Measurements from ENCODE around the gene FLYWCH2.
A peak's percentile ranks its signal among the peaks of the same experiment; 100 is the strongest.

The FLYWCH2 gene

DNA sequence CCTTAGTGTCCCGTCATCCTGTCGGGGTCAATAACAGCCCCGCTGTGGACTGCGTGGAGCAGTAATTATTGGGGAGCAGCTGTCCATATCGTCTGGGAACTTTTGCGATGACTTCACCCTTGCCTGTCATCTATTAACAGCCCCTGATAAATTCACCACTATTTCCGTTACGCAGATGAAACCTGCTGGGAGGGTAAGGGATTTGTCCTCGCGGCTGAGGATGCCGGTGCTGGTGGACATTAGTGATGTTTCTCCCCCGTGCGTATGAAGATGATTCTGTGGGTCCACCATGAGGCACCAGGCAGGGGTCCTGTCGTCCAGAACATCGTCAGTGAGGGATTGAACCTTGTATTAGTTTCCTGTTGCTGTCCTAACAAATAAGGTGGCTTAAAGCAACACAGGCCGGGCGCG is 1.0 kb downstream of the FLYWCH2 start:
- H3K27me3 ChIP-seq (replicated peaks; ENCODE audit: control insufficient read depth, insufficient read depth, low read length): no peaks in the 10 kb centered on the region
- TF ChIP-seq, protein P1, sequence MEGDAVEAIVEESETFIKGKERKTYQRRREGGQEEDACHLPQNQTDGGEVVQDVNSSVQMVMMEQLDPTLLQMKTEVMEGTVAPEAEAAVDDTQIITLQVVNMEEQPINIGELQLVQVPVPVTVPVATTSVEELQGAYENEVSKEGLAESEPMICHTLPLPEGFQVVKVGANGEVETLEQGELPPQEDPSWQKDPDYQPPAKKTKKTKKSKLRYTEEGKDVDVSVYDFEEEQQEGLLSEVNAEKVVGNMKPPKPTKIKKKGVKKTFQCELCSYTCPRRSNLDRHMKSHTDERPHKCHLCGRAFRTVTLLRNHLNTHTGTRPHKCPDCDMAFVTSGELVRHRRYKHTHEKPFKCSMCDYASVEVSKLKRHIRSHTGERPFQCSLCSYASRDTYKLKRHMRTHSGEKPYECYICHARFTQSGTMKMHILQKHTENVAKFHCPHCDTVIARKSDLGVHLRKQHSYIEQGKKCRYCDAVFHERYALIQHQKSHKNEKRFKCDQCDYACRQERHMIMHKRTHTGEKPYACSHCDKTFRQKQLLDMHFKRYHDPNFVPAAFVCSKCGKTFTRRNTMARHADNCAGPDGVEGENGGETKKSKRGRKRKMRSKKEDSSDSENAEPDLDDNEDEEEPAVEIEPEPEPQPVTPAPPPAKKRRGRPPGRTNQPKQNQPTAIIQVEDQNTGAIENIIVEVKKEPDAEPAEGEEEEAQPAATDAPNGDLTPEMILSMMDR (IDR thresholded peaks at IDR 0.05; ENCODE audit: insufficient read depth, low read length, poor library complexity, severe bottlenecking): no peak
- peak overlapping the region; percentile 96 for H3K4me3 ChIP-seq (replicated peaks; ENCODE audit: low read depth, low read length)
- no peak for DNase-seq (ENCODE audit: extremely low read depth, insufficient read length)
- no peaks in the 10 kb centered on the region for H3K36me3 ChIP-seq (ENCODE audit: control insufficient read depth, insufficient read depth, low read length)

DNA sequence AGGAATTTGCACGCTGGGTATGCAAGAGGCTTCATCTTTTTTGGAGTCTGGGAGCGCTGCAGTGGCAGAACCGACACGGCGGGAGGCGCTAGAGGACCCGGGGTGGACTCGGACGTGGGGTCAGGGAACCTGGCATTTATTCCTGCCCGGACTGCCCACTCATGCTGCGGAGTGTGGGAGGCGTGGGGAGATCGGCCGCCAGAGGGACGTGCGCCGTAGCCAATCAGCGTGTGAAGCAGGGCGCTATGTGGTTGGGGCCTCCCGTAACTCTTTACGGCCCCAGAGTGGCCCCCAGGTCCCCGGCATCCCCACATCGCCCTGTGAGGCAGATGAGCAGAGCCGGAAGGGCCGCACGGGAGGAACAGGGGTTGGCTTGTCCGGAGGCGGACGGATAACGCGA is 11.2 kb downstream of the FLYWCH2 start:
- TF ChIP-seq, protein P1 (IDR thresholded peaks at IDR 0.05; ENCODE audit: insufficient read depth, low read length, poor library complexity, severe bottlenecking): no peak
- no peaks in the 10 kb centered on the region for H3K27me3 ChIP-seq (replicated peaks; ENCODE audit: control insufficient read depth, insufficient read depth, low read length)
- peaks cover 2% of the 10 kb centered on the region for H3K36me3 ChIP-seq (ENCODE audit: control insufficient read depth, insufficient read depth, low read length)
- no peak for DNase-seq (ENCODE audit: extremely low read depth, insufficient read length)
- H3K4me3 ChIP-seq (replicated peaks; ENCODE audit: low read depth, low read length): no peak overlapping the region

DNA sequence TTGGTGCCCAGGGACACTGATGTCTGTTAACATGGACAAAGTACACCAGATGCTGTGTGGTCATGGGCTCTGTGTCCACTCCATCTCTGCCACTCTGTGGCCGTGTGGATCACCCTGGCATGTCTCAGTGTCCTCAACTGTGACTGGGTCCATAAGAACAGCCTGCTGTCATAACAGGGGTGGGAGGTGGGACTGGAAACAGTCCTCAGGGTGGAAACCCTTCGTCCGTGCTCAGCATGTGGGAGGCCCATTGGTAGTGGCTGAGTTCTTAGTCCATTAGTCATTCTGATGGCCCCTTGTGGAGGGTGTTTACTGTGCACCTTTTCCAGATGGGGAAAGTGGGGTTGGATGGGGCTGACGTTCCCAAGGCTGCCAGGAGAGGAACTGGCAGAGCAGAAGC is 12.8 kb downstream of the FLYWCH2 start:
- no peak overlapping the region for H3K4me3 ChIP-seq (replicated peaks; ENCODE audit: low read depth, low read length)
- no peaks in the 10 kb centered on the region for H3K27me3 ChIP-seq (replicated peaks; ENCODE audit: control insufficient read depth, insufficient read depth, low read length)
- TF ChIP-seq, protein P1 (IDR thresholded peaks at IDR 0.05; ENCODE audit: insufficient read depth, low read length, poor library complexity, severe bottlenecking): no peak
- DNase-seq (ENCODE audit: extremely low read depth, insufficient read length): no peak
- peaks cover 2% of the 10 kb centered on the region for H3K36me3 ChIP-seq (ENCODE audit: control insufficient read depth, insufficient read depth, low read length)

DNA sequence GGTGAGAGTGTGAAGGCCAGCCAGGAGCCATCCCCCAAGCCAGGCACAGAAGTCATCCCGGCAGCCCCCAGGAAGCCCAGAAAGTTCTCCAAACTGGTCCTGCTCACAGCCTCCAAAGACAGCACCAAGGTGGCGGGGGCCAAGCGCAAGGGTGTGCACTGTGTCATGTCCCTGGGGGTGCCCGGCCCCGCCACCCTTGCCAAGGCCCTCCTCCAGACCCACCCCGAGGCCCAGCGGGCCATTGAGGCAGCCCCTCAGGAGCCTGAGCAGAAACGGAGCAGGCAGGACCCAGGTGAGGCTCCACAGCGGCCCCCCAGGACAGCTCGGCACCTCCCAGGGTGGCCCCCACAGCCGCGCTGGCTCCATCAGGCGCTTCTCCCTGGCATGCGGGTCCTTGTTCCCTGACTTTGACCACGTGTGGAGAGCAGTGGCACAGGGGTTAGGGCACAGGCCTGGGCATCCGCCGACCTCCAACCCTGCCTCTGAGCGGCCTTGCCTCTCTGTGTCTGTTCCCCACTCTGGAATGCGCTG is 13.5 kb downstream of the FLYWCH2 start:
- Histone ChIP-seq H3K36me3 (ENCODE audit: control insufficient read depth, insufficient read depth, low read length) (peaks cover 2% of the 10 kb centered on the region), H3K27me3 (replicated peaks; ENCODE audit: control insufficient read depth, insufficient read depth, low read length) (no peaks in the 10 kb centered on the region), H3K4me3 (replicated peaks; ENCODE audit: low read depth, low read length) (no peak overlapping the region)
- DNase-seq (ENCODE audit: extremely low read depth, insufficient read length): no peak
- TF ChIP-seq, protein P1 (IDR thresholded peaks at IDR 0.05; ENCODE audit: insufficient read depth, low read length, poor library complexity, severe bottlenecking): no peak

DNA sequence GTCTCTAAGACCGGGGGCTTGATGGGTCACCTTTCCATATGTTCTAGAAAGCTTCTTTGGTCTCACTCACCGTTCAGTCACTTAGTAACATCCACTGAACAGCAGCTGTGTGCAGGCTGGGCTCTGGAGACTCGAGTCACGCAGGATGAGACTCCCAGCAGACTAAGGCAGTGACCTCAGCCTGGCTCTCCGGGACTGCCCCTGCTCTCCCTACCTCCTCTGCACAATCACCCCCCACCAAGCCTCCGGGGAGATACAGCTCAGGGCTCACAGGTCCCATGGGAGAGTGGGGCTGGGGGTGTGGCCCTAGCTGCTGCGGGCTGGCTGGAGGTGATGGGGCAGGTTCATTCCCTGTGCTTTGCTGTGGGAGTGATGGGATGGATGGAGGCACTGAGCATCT is 14.1 kb downstream of the FLYWCH2 start:
- Histone ChIP-seq H3K4me3 (replicated peaks; ENCODE audit: low read depth, low read length) (no peak overlapping the region), H3K27me3 (replicated peaks; ENCODE audit: control insufficient read depth, insufficient read depth, low read length) (no peaks in the 10 kb centered on the region), H3K36me3 (ENCODE audit: control insufficient read depth, insufficient read depth, low read length) (peaks cover 2% of the 10 kb centered on the region)
- DNase-seq (ENCODE audit: extremely low read depth, insufficient read length): peak; percentile 30
- TF ChIP-seq, protein P1 (IDR thresholded peaks at IDR 0.05; ENCODE audit: insufficient read depth, low read length, poor library complexity, severe bottlenecking): no peak

All from GM06990 (cell line).